C4-2B (cell line): ENCODE measurements around the gene PACS2.

ENCODE experiments used
- ZFX ChIP-seq: fragments of 450-650 bp; IDR thresholded peaks from 2 replicates; pipeline ENCODE4 v1.6.1; 2017
- TF ChIP-seq, protein P1 (sequence below): fragments of 450-650 bp; conservative IDR thresholded peaks from 2 replicates; pipeline ENCODE4 v1.5.1; 2017; ENCODE audit warnings: mild to moderate bottlenecking

- TF ChIP-seq, protein P1, sequence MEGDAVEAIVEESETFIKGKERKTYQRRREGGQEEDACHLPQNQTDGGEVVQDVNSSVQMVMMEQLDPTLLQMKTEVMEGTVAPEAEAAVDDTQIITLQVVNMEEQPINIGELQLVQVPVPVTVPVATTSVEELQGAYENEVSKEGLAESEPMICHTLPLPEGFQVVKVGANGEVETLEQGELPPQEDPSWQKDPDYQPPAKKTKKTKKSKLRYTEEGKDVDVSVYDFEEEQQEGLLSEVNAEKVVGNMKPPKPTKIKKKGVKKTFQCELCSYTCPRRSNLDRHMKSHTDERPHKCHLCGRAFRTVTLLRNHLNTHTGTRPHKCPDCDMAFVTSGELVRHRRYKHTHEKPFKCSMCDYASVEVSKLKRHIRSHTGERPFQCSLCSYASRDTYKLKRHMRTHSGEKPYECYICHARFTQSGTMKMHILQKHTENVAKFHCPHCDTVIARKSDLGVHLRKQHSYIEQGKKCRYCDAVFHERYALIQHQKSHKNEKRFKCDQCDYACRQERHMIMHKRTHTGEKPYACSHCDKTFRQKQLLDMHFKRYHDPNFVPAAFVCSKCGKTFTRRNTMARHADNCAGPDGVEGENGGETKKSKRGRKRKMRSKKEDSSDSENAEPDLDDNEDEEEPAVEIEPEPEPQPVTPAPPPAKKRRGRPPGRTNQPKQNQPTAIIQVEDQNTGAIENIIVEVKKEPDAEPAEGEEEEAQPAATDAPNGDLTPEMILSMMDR = no peak
- no peak for TF ChIP-seq ZFX
Measured at GRCh38 chr14:105436891-105437722, 122.6 kb downstream of the PACS2 start.
